ENCODE data around the gene SNAPC2.

Gene SNAPC2

GRCh38 chr19:7971553-7972520 lies 51.7 kb downstream of the SNAPC2 start:
- no peak for DNase-seq
